Stimulated activated CD4-positive, alpha-beta T cell treated with anti-CD3 and anti-CD28 coated beads, TNF-alpha, amount 100 ng/mL, for 24 hours (primary cell): ENCODE measurements around the gene TMX2.
"Not testable (repeated sequence)": the region's sequence is repeated elsewhere in the genome, so short reads cannot be mapped to it uniquely, and the experiment has no call there.

ENCODE experiments used
- DNase-seq, 3 experiments: peaks; one replicate each; pipeline ENCODE4 v3.0.0-alpha.2; 2020; ENCODE audit warnings: low read depth in 3 of 3

TMX2 gene

GRCh38 chr11:57713835-57714234 lies 1.4 kb downstream of the TMX2 start:
- no peak for DNase-seq

- not testable (repeated sequence) for DNase-seq
These were observed 4.3 kb downstream of the TMX2 start for GRCh38 chr11:57716726-57717125.

DNA sequence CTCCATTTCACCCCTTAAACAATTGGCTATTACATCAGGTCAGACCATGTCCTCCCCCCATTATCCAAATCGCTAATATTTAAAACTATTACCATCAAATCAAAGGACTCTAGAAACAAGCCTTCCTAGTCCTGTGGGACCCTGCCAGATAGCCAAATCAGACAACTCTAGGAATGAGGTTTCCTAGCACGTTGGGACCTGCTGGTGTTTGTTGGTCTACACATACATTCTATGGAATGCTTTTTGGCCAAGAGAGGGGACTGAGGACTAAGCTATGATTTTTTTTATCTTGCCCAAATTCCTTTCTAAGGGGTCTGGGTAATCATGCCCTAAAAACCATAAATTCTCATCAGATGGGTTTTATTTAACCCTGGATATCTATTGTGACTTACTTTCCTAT lies 14.8 kb downstream of the TMX2 start:
- DNase-seq, result no peak

DNA sequence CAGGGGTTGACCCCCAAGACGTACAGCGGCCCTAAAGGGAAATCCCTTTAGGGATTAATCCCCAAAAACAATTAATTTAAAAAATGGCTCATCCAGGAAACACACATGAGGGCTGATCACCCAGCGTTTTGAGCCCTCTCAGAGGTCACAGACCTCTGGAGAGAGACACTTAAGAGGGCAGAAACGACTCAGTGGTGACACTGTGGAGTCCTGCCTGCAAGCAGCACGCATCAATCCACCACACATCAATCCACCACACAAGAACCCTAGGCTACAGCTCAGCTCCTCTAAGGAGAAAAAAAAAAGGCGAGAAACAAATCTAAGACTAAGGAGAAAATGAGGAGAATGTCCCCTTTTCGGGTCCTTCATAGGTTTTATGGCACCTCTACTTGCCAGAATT lies 16.4 kb downstream of the TMX2 start:
- DNase-seq, result no peak

- no peak for DNase-seq
These were observed 17.1 kb downstream of the TMX2 start for GRCh38 chr11:57729479-57729878.

- DNase-seq, result no peak
These were observed 20.3 kb downstream of the TMX2 start for GRCh38 chr11:57732661-57733060.

- no peak for DNase-seq
These were observed 23.4 kb downstream of the TMX2 start for GRCh38 chr11:57735619-57736298.

DNA sequence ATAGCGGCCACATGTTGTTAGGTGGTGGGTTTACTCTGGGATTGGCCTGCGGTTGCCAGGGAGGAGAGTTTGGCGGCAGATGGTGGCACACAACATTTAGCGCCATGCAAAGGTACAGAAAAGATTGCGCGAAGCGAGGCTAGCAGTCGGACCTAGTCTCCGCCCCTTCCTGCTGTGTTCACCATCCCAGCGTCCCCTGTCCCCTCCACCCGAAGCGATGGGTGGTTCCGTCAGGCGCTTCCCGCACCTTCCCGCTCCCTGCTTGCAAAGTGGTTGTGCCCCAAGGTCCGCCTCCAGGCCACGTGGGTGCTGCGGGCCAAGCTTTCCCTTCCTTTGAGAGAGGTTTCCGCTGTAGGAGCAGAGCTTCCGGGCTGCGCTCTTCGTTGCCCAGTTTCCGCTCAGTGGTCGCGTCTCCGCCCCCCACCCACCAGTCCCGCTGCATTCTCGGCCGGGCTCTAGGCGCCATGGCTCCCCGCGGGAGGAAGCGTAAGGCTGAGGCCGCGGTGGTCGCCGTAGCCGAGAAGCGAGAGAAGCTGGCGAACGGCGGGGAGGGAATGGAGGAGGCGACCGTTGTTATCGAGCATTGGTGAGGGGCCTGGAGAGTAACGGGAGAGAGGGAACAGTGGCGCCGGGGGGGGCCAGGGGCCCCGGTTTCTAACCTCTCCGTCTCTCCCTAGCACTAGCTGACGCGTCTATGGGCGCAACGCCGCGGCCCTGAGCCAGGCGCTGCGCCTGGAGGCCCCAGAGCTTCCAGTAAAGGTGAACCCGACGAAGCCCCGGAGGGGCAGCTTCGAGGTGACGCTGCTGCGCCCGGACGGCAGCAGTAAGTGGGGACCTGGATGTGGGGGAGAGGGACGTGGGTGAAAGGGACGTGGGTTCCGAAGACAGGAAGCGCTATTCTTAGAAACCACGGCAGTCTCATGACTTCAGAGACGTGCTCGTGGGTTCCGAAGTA lies 29.0 kb downstream of the TMX2 start, which contains the start of gene SELENOH:
Gene SELENOH, plus strand, starts transcription at position 360 of the 955 bp plus-strand sequence. Its CDS starts 105 bp downstream, at position 465.
- peak; percentile 93 to 97 (median 94) for DNase-seq

- no peak for DNase-seq
These were observed 29.7 kb downstream of the TMX2 start for GRCh38 chr11:57742087-57742452.

DNA sequence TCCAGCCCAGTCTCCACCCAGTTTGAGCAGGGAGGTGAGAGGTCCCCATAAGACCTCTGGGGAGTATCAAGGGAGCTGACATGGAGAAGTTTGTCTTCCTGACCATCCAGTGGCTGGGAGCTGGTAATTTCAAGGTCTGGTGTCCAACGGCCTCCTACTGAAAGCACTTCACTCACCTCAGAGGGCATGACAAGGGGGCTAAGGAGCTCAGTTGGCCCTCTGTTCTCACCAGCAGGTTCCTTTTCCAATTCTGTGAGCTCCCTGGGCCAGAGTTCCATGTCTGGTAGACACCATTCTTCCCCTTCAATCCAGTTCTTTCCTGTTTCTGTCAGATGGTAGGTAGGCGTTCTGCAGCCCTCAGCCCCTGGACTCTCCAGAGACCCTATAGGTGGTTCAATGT lies 32.0 kb downstream of the TMX2 start:
- DNase-seq, result no peak

DNA sequence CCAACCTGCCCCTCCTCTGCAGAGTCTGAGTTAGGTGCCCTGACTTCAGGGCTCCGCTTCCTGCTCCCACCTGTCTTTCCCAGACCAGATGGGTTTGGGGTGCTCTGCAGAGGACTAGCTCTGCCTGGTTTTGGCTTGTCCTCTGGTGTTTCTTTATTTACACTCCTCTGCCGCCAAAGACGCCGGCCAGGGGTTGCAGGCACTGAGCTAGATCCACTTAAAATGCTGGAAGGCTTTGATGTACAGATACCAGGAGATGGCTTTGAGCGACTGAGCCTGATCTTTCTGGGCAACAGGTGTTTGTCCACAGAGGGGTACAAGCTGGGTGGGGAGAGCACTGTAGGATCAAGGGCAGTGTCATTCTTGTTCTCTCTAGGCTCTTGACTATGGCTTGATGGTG lies 32.8 kb downstream of the TMX2 start:
- DNase-seq, result no peak

DNA sequence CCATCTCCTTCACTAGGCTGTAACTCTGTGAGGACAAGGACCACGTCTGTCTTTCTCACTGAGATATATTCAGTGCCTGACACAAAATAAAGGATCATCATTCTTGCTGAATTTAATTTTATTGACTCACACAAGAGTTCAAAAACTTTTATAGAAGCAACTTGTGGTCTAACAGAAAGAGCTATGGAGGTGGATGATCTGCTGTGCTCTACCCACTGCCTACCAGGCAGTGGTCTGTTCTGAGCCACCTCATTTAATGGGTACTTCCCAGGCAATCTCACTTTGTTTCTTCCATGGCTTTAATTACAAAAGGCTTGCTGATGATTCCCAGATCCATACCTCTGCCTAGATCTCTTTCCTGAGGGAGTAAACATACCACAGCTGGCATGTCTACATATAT lies 34.5 kb downstream of the TMX2 start:
- DNase-seq, result no peak

- no peak for DNase-seq
These were observed 38.8 kb downstream of the TMX2 start for GRCh38 chr11:57751176-57751575.

GRCh38 chr11:57751676-57752253 lies 39.4 kb downstream of the TMX2 start, which contains the start of gene BTBD18:
Gene BTBD18, minus strand, starts transcription at chr11:57751819. Its CDS starts 631 bp downstream, at chr11:57751188.
- DNase-seq, result no peak

GRCh38 chr11:57752954-57753353 lies 40.6 kb downstream of the TMX2 start:
- DNase-seq, result no peak

DNA sequence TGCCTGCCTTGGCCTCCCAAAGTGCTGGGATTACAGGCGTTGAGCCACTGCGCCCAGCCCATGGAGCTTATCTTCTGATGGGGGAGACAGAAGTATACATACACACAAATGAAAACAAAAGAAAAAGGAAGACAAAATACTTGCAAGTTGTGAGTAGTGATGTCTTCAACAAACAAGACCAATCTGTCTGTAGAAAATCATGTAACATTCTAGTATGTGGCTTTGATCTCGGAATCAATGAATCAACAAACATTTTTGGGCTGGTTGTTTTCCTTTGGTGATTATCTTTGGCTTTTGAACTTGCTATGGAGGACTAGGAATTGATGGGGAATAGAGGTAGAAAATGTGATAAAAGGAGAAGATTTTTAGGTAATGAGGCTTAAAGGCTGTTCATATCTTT lies 45.8 kb downstream of the TMX2 start:
- DNase-seq, result no peak

GRCh38 chr11:57761301-57762234 lies 49.2 kb downstream of the TMX2 start, which contains the start of gene CTNND1:
Gene CTNND1, plus strand, starts transcription at chr11:57761802. Its CDS starts 29,677 bp downstream, at chr11:57791479.
- DNase-seq, result no peak

- no peak for DNase-seq
These were observed 50.0 kb downstream of the TMX2 start for GRCh38 chr11:57762235-57762861.

GRCh38 chr11:57763568-57763967 lies 51.2 kb downstream of the TMX2 start:
- no peak for DNase-seq

GRCh38 chr11:57764021-57764420 lies 51.6 kb downstream of the TMX2 start:
- no peak for DNase-seq

GRCh38 chr11:57764566-57764965 lies 52.2 kb downstream of the TMX2 start:
- no peak for DNase-seq
